ENCODE measurements around the gene DMKN. TPM values are rescaled to one million over a fixed set of nuclear protein-coding genes. Genes with fewer than 3 reads are reported as not detected.

The DMKN gene, protein sequence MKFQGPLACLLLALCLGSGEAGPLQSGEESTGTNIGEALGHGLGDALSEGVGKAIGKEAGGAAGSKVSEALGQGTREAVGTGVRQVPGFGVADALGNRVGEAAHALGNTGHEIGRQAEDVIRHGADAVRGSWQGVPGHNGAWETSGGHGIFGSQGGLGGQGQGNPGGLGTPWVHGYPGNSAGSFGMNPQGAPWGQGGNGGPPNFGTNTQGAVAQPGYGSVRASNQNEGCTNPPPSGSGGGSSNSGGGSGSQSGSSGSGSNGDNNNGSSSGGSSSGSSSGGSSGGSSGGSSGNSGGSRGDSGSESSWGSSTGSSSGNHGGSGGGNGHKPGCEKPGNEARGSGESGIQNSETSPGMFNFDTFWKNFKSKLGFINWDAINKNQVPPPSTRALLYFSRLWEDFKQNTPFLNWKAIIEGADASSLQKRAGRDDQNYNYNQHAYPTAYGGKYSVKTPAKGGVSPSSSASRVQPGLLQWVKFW
- total RNA-seq: not detected

DNA sequence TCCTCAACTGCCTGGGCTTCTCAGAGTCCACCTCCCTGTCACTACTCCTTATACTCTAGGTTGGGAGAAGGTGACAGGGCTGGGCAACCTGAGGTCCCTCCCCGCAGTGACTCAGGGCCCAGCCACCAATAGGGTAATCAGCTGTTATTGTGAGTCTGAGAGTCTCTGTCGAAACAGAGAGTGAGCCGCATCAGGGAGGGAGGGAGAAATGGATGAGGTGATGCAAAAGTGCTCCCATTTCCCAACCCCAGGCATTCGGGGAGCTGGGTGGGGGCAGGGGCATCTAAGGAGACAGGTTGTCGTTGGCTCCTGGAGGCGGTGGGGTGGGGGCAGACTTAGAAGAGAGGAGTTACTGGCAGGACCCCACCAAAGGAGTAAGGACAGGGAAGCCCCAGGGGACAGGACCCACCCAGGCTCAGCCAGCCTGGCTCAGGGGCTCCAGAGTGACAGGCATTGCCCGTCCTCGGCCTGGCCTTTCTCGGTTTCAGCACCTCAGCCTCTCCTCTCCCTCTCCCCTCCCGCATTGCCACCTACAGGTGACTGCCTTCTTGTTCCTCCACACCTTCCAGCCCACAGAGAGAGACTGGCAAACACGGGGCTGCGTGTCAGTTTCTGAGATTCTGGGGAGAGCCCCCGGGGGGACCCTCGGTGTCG lies at the start of gene DMKN:
Gene DMKN (minus strand): TSS at position 22 of the 654 bp plus-strand sequence. CDS start 174 bp downstream, outside the sequence.

GRCh38 chr19:35545001-35545854 lies 31.8 kb upstream of the DMKN start, which contains the start of gene TMEM147:
Gene TMEM147, plus strand, starts transcription at chr19:35545626. Its CDS starts 114 bp downstream, at chr19:35545740.

DNA sequence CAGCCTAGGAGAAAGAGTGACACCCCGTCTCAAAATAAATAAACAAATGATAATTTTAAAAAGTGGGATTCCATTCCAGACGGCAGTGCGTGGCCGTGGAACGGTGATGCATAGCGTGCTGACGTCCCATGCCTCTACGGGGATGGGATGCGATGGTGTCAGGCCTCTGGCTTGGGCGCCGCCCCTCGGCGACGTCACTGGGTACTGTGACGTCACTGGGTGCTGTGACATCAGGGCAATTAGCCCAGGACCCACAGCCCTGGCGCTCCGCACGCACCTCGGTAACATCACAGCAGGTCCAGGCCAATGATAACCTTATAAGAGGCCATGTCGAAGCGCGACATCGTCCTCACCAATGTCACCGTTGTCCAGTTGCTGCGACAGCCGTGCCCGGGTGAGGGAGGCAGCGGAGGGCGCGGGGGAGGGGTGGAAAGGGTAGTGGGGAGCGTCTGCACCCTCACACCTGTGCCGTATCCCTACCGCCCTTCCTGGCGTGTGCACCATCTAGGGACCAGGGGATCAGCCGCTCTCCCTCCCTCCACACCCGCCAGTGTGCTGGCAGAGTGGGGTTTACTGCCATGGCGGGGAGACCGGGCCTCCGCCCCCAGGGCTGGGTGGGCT lies 19.9 kb upstream of the DMKN start, which contains the start of gene GAPDHS:
Gene GAPDHS (plus strand): TSS at position 256 of the 621 bp plus-strand sequence. CDS start 72 bp downstream, at position 328.

DNA sequence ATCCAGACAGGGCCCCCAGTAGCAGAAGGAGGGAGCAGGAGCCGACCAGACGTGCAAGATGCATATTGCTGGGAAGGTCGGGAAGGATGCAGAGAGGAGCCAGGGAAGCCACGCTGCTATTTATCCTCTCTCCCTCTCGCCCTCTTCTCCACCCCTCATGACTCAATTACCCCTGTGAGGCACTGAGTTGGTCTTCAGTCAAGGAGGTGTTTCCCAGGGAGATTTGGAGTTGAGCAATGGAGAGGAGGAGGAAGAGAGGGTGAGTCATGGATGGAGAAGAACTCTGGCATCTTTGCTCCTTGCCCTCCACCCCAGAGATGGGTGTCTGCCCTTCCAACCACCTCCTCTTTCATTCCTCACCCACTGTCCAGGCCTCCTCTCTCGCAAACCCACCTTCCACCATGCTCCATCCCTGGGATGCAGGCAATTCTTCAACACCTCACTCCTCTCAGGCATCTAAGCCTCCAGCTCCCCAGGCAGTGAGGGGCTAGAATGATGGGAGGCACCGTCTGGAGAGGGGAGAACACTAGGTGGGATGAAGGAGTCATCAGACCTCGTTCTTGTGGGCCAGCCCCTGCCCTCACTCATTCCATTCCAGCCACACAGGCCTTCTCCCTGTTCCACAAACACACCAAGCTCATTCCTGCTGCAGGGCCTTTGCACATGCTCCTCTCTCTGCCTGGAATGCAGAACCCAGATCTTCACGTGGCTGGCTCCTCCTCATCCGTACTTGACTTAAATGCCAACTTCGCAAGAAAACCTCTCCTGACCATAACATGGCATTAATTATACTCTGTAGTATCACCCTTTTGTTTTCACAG lies 15.0 kb upstream of the DMKN start, which contains the start of gene SBSN:
Gene SBSN (minus strand): TSS at position 94 of the 821 bp plus-strand sequence. CDS start 30 bp downstream, at position 64.

DNA sequence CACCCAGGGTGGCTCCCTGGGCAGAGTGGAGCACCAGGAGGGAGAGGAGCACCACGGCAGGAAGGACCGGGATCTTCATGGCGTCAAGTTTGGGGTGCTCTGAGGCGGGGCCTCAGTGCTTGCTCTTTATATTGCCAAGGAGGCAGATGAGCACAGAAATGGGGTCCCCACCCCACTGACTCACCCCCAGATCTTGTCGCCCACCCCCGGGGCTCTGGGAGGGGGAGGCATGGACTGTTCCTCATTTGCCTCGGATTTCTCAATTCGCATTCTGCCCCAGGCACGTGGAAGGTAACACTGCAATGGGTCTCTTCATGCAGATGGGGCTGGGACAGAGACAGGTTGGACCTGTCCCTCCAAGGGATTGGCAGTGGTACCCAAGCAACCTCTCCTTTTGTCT lies 23.1 kb downstream of the DMKN start, which contains the start of gene KRTDAP:
Gene KRTDAP (minus strand): TSS at position 101 of the 400 bp plus-strand sequence. CDS start 22 bp downstream, at position 79.

DNA sequence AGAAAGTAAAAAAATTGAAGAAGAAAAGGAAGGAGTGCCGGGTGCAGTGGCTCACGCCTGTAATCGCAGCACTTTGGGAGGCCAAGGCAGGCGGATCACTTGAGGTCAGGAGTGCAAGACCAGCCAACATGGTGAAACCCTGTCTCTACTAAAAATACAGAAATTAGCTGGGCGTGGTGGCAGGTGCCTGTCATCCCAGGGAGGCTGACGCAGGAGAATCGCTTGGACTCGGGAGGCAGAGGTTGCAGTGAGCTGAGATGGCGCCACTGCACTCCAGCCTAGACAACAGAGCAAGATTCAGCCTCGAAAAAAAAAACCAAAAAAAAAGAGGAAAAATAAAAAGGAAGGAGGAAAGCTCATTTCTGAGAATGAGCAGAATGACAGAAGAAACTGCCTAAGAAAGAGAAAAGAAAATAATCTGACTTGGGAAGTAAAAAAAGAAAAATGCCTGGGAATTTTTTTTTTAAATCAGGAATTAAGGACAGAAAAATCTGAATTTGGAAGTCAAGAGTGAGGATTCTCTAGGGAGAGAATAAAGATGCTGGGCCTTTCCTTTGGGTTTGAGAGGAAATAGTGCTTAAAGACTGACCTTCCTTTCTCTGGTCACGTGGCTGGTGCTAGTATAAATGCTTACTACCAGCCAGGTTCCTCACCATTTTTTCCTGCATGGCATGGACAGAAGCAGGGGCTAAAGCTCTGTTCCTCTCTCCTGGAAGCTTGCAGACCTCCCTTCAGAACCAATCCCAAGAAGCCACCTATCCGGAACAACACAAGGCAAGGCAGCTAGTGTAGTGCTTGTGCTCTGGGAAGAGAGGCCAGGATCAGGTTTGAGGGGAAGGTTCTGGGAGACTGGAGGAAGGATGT lies 65.6 kb downstream of the DMKN start, which contains the start of gene FFAR2:
Gene FFAR2 (plus strand): TSS at position 652 of the 864 bp plus-strand sequence. CDS start 1,458 bp downstream, outside the sequence.

Other genes with a start within 250 kb of the DMKN start
- gene USF2, start 244.7 kb downstream of the DMKN start, total RNA-seq: 100 to 1,000 TPM; 187 TPM
- 1 to 10 TPM in 1 of 2 experiments, under 1 TPM in 1; 0.60 to 1.1 TPM for gene HAMP, start 231.1 kb downstream of the DMKN start, total RNA-seq
- gene MAG, start 221.5 kb downstream of the DMKN start, total RNA-seq: under 1 TPM in 1 of 2 experiments, not detected in 1; 0.14 TPM
- under 1 TPM; 0.24 to 0.50 TPM for gene CD22, start 184.5 kb downstream of the DMKN start, total RNA-seq
- not detected for gene FFAR1, start 165.7 kb downstream of the DMKN start, total RNA-seq
- gene FFAR3, start 155.2 kb downstream of the DMKN start, total RNA-seq: not detected
- not detected for gene GPR42, start 142.6 kb downstream of the DMKN start, total RNA-seq
- not detected for gene FFAR2, start 65.4 kb downstream of the DMKN start, total RNA-seq
- gene KRTDAP, start 23.2 kb downstream of the DMKN start, total RNA-seq: not detected
- not detected for gene SBSN, start 14.7 kb upstream of the DMKN start, total RNA-seq
- gene GAPDHS, start 19.8 kb upstream of the DMKN start, total RNA-seq: not detected
- 10 to 100 TPM; 46.0 to 46.8 TPM for gene TMEM147, start 32.0 kb upstream of the DMKN start, total RNA-seq
- gene ATP4A, start 50.0 kb upstream of the DMKN start, total RNA-seq: not detected
- not detected for gene PMIS2, start 72.5 kb upstream of the DMKN start, total RNA-seq
- gene HAUS5, start 99.1 kb upstream of the DMKN start, total RNA-seq: 10 to 100 TPM; 41.8 to 48.0 TPM
- gene RBM42, start 115.4 kb upstream of the DMKN start, total RNA-seq: 10 to 100 TPM; 86.6 to 89.2 TPM
- gene ETV2, start 128.1 kb upstream of the DMKN start, total RNA-seq: 1 to 10 TPM; 1.0 to 1.2 TPM
- 100 to 1,000 TPM; 440 to 457 TPM for gene COX6B1, start 134.7 kb upstream of the DMKN start, total RNA-seq
- 1 to 10 TPM; 1.4 to 1.6 TPM for gene UPK1A, start 152.9 kb upstream of the DMKN start, total RNA-seq
- 10 to 100 TPM; 15.2 to 16.2 TPM for gene ZBTB32, start 190.9 kb upstream of the DMKN start, total RNA-seq
- 10 to 100 TPM; 57.3 to 59.9 TPM for gene KMT2B, start 204.4 kb upstream of the DMKN start, total RNA-seq
- 10 to 100 TPM; 60.3 to 60.9 TPM for gene IGFLR1, start 228.8 kb upstream of the DMKN start, total RNA-seq
- 10 to 100 TPM; 40.0 to 42.6 TPM for gene U2AF1L4, start 231.8 kb upstream of the DMKN start, total RNA-seq
- gene PSENEN, start 232.0 kb upstream of the DMKN start, total RNA-seq: 10 to 100 TPM; 43.7 to 44.7 TPM
- 10 to 100 TPM; 10.6 to 13.0 TPM for gene LIN37, start 234.9 kb upstream of the DMKN start, total RNA-seq
- gene HSPB6, start 243.4 kb upstream of the DMKN start, total RNA-seq: not detected
- 10 to 100 TPM; 50.4 to 51.2 TPM for gene PROSER3, start 244.5 kb upstream of the DMKN start, total RNA-seq

All from activated naive CD4-positive, alpha-beta T cell treated with anti-CD3 and anti-CD28 coated beads, Interleukin-2, amount 10 ng/mL, durations not matched to agents 5 hours and 36 hours (primary cell).